Mononuclear cell (primary cell): ENCODE measurements around the gene LRP1-AS. TPM values are rescaled to one million over a fixed set of nuclear protein-coding genes. Genes with fewer than 3 reads are reported as not detected.

Source experiments
- H3K27me3 ChIP-seq: 2 replicates; pipeline ENCODE4 v1.6.0; 2011; ENCODE audit warnings: low read length, control low read depth; ENCODE audit not compliant: insufficient read depth
- H3K4me1 ChIP-seq: 2 replicates; pipeline ENCODE4 v1.5.1; 2011; ENCODE audit warnings: mild to moderate bottlenecking, low read length, control low read depth; ENCODE audit not compliant: insufficient read depth
- H3K4me3 ChIP-seq: 2 replicates; pipeline ENCODE4 v1.5.1; 2011; ENCODE audit warnings: mild to moderate bottlenecking, low read length, moderate library complexity
- H3K9me3 ChIP-seq: 2 replicates; pipeline ENCODE4 v1.5.1; 2011; ENCODE audit warnings: low read depth, mild to moderate bottlenecking, control low read depth, low read length
- total RNA-seq: library from RNA; depleted of rRNA; stranded (reverse); fragments of >200 nt; gene quantifications from one replicate; pipeline ENCODE4 v1.2.3, GENCODE V29; 2012

The LRP1-AS gene
- total RNA-seq, 1 donor, result not detected

DNA sequence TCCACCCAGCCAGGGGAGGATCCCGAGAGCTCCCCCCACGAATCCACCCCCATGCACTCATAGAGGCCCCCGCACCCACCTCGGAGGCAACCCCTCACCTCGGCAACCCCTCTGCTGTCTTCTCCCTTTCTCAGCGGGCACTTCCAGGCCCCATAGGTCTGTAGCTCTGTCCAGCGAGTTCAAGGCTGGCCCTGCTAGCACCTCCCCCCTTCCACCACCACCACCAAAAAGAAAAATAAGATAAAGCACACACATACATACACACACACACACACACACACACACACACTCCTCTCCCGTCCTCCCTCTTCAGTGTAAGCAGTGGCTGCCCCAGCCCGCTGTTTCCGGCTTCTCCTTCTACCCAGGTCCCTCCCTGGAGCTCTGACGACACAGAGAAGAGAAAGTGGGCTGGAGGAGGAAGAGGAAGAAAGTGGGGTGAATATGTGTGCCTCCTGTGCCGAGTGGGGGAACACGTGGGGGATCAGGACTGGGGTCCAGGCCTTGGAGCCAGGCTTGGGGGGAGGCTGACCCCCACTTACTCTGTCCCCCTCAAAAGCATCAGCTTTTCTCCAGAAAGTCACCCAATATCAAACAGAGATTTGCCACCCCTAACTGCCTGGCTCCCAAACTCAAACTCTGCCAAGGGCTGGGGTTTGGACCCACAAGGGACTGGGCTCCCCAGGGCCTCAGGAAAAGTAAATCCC lies 36.2 kb downstream of the LRP1-AS start, which contains the start of gene STAT6:
Gene STAT6 (minus strand): TSS at position 332 of the 704 bp plus-strand sequence. CDS start 3,084 bp downstream, outside the sequence.
- Histone ChIP-seq H3K9me3 (no peaks in the 10 kb centered on the region), H3K27me3 (no peaks in the 10 kb centered on the region), H3K4me3 (peak within 1 kb of the TSS; percentile 98), H3K4me1 (peaks cover 40% of the 10 kb centered on the region)

DNA sequence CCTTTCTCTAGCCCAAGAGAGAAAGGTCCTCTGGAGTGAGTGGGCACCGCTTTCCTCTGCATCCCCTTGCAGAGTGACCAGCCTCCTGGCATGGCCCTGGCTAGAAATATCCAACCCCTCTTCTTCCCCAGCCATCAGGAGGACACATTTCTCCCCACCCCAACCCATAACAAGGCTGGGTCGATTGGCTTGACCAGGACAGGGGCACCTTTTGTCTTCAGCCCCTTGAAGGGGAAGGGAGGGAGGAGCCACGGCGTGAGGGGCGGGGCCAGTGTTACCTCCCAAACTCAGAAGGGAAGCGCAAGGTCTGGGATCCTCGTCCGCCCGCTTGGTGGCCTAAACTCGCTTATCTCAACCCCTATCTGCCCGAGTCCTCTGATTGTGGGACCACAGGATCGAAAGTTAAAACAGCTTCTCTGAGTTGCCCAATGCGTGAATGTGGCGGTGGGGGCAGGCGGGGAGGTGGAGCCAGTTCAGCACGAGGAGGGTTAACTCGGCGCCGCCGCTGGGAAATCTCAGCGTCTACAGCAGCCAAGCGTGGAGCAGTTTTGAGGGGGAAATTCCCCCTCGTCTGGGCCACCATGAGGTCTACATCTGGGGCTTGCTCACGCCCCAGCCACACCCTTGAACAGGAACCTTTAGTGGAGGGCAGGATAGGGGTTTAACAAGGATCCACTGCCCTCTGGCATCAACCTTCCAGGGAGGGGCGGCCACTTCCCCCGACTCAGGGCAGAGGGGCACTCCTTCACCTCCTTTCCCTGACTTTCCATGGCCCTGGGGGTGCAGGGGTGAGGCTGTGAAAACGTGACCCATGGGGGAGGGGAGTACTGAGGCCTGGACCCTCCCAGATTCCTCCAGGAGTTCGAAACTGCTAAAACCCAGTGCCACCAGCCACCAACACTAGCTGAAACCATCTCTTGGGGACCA lies 37.1 kb downstream of the LRP1-AS start:
- Histone ChIP-seq H3K9me3 (no peaks in the 10 kb centered on the region), H3K4me3 (peak overlapping the region; percentile 98), H3K27me3 (no peaks in the 10 kb centered on the region), H3K4me1 (peaks cover 40% of the 10 kb centered on the region)

DNA sequence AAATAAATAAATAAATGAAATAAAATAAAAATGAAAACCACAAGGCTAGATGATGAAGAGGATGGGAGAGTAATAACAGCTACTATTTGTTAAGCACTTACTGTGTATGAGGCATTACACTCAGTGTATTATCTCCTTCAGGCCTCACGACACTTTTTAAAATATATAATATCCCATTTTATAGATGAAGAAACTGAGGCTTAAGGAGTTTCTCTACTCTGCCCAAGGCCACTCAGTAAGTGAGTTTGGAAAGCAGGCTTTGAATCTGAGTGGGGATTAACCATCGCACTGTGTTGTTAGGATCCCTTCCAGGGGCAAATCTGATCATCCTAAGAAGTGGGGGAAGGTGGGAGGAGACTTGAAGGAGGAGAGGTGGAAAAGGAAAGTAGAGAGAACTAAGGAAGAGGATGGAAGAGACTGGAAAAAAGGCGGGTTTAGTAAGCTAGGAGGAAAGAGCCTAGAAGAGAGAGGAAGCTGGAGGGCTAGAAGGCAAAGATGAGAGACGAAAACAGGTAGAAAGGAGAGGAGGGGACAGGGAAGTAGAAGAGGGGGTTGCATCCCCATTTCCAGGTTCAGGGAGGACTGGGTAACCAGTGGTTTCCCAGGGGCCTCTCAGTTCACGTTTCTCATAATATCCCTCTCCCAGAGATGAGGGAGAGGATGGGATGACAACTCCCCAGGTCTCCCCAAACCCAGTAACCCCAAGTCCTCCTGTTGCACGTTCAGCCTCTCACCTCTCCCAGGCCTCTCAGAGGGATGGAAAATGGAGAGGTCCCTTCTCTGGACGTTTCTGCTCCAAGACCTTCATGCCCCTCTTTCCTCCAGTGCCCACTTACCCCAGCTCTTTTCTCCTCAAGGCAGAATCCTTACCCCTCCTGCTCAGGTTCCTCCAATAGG lies 38.0 kb downstream of the LRP1-AS start:
- H3K4me3 ChIP-seq, result peak overlapping the region; percentile 98
- H3K4me1 ChIP-seq, result peaks cover 40% of the 10 kb centered on the region
- H3K27me3 ChIP-seq, result no peaks in the 10 kb centered on the region
- H3K9me3 ChIP-seq, result no peaks in the 10 kb centered on the region

DNA sequence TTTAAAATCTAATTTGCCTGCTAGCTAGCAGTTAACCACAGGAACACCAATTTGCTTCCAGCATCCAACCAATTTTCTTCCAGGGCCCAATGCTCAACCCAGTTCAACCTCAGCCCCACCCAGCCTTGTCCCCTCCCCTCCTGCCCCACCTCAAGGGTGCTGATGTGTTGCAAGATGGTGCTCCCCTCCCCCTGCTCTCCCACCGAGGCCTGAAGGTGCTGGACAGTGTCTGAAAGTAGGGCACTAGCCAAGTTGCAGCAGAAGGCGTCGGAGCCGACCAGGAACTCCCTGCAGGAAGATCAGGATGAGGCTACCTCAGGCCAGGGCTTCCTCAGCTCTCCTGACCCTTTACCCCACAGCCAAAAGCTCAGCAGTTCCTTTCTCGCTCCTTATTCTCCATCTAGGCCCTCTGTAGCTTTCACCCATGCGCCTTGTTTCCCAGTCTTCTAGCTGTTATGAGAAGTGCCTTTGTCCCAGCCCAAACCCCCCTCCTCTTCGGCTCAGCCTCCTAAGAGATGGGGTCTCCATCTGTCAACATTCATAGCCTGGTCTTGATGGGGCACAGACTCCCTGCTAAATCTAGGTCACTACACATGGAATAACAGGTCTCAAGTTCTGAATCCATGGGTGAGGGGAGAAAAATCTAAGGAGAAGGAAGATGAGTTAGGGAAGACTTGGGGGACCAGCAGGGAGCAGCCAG lies 39.8 kb downstream of the LRP1-AS start:
- peaks cover 43% of the 10 kb centered on the region for H3K4me1 ChIP-seq
- H3K4me3 ChIP-seq, result no peak overlapping the region
- H3K27me3 ChIP-seq, result no peaks in the 10 kb centered on the region
- no peaks in the 10 kb centered on the region for H3K9me3 ChIP-seq

DNA sequence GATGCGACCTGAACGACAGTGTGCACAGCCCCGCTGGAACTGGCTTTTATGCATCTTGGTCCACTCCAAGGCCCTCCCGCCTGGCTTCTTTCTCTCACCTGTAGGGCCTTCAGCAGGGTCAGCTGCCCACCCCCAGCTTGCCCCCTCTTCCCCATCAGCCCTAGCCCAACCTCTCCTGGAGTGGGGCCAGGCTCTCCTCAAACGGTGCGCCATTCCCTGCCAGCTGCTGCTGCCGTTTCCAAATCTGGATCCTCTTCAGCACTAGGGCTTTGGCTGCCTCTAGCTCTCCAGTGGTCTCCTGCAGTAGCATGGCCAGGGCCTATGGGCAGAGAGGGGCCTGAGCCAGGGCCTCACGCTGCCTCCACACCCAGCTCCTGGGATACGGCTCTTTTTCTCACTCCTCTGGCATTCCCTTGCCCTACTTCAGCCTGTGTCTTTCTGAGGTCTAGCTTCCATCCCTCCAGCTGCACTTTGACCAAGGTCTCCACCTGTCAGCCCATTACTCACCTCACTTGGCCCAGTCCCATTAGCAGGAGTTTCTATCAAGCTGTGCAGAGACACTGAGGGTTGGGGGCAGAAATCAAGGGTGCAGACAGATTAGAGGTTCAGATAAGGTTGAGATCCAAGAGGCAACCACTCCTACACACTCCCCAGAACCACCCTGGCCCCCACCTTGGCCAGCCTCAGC lies 41.3 kb downstream of the LRP1-AS start:
- Histone ChIP-seq H3K9me3 (no peaks in the 10 kb centered on the region), H3K4me3 (no peak overlapping the region), H3K4me1 (peaks cover 43% of the 10 kb centered on the region), H3K27me3 (no peaks in the 10 kb centered on the region)

DNA sequence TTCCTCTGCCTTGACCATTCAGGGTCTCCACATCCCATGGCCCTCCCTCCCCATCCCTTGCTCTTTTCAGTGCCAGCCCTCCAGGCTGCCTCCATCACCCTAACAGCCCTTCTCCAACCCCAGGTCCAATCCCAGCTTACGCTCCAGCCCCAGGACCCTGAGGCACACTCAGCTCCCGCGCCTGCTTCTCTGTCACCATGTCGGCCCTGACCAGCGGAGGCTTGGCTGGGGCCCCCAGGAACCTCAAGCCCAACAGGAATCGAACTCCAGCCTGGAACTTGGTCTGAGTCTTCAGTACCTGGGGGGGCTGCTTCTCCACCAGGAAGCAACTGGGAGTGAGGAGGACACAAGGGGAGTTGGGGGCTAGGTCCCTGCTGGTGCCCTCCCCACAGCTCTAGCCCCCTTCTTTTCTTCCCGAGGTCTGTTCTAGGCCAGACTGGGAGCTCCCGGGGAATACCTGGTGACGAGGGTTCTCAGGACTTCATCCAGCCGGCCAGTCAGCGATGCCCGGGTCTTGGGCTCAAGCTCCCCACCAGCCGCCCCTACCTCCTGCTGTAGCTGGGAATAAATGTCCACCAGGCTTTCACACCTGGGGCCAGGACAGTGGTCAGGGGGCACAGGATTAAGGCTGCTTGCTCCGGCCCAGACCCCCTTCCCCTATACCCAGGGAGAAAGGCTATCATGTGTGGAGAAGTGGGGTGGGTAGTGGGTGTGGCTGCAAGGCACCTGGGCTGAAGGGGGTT lies 42.2 kb downstream of the LRP1-AS start:
- no peaks in the 10 kb centered on the region for H3K27me3 ChIP-seq
- no peak overlapping the region for H3K4me3 ChIP-seq
- H3K4me1 ChIP-seq, result peaks cover 43% of the 10 kb centered on the region
- no peaks in the 10 kb centered on the region for H3K9me3 ChIP-seq

DNA sequence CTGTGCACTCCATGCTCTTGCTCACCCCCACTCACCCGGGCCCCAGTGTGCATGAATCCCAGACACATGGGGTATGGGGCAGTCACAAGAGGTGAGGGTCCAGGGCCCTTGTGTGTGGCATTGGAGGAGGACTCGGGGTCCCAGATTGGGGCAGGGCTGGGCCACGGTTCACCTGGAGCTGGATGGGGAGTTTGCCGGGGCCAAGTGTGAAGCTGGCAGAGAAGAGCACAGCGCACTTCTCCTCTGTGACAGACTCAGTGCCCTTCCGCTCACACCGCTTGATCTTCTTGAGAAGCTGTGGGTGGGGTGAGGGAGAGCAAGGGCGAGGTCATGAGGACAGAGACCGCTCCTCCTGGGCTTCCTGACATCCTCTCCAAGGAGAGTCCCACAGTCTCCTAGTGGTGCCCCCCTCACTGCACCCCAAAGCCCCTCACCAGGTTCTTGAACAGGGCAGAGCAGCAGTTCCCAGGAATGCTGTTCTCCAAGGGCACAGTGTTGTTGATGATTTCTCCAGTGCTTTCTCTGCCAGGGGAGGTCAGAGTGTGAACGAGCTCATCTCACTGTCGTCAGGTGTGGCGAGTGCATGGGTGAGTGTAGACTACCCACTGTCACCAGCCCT lies 43.0 kb downstream of the LRP1-AS start:
- Histone ChIP-seq H3K27me3 (no peaks in the 10 kb centered on the region), H3K9me3 (no peaks in the 10 kb centered on the region), H3K4me1 (peaks cover 35% of the 10 kb centered on the region), H3K4me3 (no peak overlapping the region)

DNA sequence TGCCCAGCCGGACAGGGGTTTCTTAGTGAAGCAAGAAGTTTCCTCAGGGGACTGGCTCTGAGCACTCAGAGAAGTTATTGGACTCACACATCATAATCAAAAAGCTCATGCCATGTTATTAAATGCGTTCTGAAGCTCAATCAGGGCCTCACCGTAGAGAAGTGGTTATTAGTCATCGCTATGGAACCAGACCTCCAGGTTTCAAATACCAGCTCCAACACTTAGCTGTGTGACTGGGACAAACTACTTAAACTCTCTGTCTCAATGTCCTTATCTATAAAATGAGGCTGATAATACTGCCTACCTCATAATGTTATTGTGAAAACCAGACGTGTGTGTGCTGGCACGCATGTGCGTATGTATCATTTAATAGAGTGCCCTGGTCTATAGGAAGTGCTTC lies 43.6 kb downstream of the LRP1-AS start:
- Histone ChIP-seq H3K27me3 (no peaks in the 10 kb centered on the region), H3K4me1 (peaks cover 30% of the 10 kb centered on the region), H3K4me3 (no peak overlapping the region), H3K9me3 (no peaks in the 10 kb centered on the region)

DNA sequence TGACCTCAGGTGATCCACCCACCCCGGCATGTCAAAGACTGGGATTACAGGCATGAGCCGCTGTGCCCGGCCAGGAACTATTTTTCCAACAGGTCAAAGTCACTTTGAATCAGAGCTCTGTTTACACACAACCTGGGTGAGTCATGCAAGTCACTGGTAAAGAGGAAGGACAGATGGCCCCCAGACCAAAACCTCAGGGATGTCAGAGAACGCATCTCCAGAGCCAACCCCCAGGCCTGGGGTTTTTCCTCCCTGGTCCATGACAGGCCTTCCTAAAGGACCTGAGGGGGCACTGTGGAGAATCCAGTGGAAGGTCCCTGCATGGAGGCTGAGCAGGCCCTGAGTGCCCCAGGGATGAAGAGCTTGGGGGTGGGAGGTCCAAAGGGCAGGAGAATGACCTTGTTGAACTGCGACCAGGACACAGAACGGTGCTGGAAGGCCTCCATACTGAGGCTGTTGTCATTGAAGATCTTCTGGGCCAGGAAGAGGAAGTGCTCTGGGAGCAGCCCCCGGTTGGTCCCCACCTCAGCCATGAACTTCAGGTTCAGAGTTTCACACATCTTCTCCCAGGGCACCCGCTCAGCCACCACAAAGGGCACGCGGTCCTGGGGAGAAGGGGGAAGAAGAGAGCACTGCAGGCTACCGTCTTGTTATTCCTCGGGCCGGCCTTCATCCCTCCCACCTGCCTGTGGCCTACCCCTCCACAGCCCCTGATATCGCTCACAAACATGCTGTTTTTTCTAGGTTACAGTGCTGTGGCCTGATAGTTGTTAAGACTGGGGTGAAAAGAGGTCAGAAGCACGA lies 45.3 kb downstream of the LRP1-AS start:
- no peaks in the 10 kb centered on the region for H3K27me3 ChIP-seq
- no peaks in the 10 kb centered on the region for H3K9me3 ChIP-seq
- H3K4me3 ChIP-seq, result no peak overlapping the region

DNA sequence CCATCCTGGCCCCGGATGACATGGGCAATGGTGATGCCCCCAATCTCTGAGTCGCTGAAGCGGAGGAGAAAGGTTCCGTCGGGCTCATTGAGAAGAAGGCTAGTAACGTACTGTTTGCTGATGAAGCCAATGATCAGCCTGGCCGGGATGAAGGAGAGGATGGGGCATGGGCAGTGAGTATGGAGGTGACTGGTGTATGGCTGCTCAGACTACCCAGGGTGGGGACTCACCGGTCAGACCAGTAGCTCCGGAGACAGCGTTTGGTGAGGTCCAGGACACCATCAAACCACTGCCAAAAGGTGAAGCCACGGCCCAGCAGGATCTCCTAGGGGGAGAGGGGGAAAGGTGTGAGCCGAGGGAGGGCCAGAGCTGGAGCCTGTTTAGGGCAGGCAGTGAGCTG lies 47.7 kb downstream of the LRP1-AS start:
- Histone ChIP-seq H3K27me3 (no peaks in the 10 kb centered on the region), H3K9me3 (no peaks in the 10 kb centered on the region), H3K4me1 (peaks cover 16% of the 10 kb centered on the region), H3K4me3 (no peak overlapping the region)

More for the DNA sequence above, 45.3 kb downstream of the LRP1-AS start:
- H3K4me1 ChIP-seq, result peaks cover 14% of the 10 kb centered on the region

DNA sequence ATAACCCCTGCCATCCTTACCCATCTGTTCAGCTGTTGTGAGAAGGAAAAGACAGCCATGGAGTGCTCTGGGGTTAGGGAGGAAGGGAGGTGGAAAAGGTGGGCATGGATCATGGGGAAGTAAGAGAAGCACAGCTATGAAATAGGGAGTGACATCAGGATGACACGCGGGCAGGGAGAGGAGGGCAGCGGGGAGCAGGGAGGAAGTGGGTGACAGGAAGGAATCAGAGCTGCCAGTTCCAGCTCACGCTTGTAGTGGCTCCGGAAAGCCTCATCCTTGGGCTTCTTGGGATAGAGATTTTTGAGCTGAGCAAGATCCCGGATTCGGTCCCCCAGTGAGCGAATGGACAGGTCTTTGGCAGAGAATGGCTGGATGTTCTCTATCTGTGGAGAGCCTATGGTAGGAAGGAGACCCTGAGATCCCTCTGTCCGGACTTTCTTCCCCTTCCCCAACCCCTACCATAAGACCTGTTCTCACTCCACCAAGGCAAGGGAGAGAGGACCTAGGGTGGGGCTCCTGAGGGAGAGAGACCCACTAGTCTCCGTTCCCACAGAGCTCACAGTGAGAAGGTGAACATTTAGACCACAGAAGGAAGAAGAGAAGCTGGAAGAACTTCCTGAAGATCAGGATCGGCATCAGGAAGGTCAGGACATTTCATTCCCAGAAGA lies 48.2 kb downstream of the LRP1-AS start:
- Histone ChIP-seq H3K4me1 (peaks cover 21% of the 10 kb centered on the region), H3K4me3 (no peak overlapping the region), H3K9me3 (no peaks in the 10 kb centered on the region), H3K27me3 (no peaks in the 10 kb centered on the region)

DNA sequence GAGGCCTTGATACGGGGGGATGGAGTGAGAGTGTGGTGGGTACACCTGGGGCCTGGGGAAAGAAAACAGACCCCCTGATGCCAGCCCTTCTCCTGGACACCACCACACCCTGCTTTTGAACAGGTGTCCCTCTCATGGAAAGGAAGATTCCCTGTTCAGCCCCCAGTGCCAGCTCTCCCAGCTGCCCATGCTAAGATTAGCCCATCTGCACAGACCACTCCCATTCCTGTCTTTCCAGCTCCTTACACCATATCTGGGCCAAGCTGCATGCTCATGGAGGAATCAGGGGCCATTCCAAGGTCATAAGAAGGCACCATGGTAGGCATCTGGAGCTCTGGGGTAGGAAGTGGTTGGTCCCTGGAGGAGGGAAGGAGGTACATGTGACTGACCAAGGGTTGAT lies 48.9 kb downstream of the LRP1-AS start:
- H3K4me1 ChIP-seq, result peaks cover 27% of the 10 kb centered on the region
- no peaks in the 10 kb centered on the region for H3K27me3 ChIP-seq
- no peak overlapping the region for H3K4me3 ChIP-seq
- H3K9me3 ChIP-seq, result no peaks in the 10 kb centered on the region
